RWPE2 (cell line): ENCODE results near the gene KNOP1.

Experiments
- ATAC-seq: fragments of 200-7000 bp; cut with Tn5 transposase; 3 replicates; pipeline ENCODE4 v1.9.1; 2021; ENCODE audit warnings: low read depth
- DNase-seq: peaks from one replicate; pipeline ENCODE4 v3.0.0-alpha.2; 2020; ENCODE audit warnings: low spot score
- H3K27ac ChIP-seq: fragments of 450-650 bp; 2 replicates; pipeline ENCODE4 v1.5.1; 2017; ENCODE audit warnings: mild to moderate bottlenecking; ENCODE audit not compliant: poor library complexity, severe bottlenecking
- H3K27me3 ChIP-seq: fragments of 250-450 bp; sonication (Bioruptor Pico); 2 replicates; pipeline ENCODE4 v1.5.1; 2021; ENCODE audit warnings: mild to moderate bottlenecking, moderate library complexity; ENCODE audit not compliant: insufficient read depth, poor library complexity, severe bottlenecking
- H3K36me3 ChIP-seq: fragments of 250-450 bp; sonication (Bioruptor Pico); 2 replicates; pipeline ENCODE4 v1.5.1; 2020; ENCODE audit warnings: low read depth, mild to moderate bottlenecking, moderate library complexity
- H3K4me1 ChIP-seq: fragments of 250-450 bp; sonication (Bioruptor Pico); 2 replicates; pipeline ENCODE4 v1.5.1; 2021; ENCODE audit warnings: mild to moderate bottlenecking, moderate library complexity; ENCODE audit not compliant: insufficient read depth, poor library complexity, severe bottlenecking
- H3K4me3 ChIP-seq: fragments of 250-450 bp; sonication (Bioruptor Pico); 2 replicates; pipeline ENCODE4 v1.5.1; 2021; ENCODE audit warnings: mild to moderate bottlenecking, moderate library complexity; ENCODE audit not compliant: severe bottlenecking
- H3K9me3 ChIP-seq: fragments of 250-450 bp; sonication (Bioruptor Pico); 2 replicates; pipeline ENCODE4 v1.5.1; 2021; ENCODE audit warnings: mild to moderate bottlenecking, moderate library complexity; ENCODE audit not compliant: severe bottlenecking
- CTCF ChIP-seq: fragments of 450-650 bp; IDR thresholded peaks from one replicate; pipeline ENCODE4 v1.5.1; 2017; ENCODE audit warnings: mild to moderate bottlenecking, moderate library complexity; ENCODE audit not compliant: poor library complexity, severe bottlenecking

KNOP1 gene

GRCh38 chr16:19709381-19710136 lies 8.5 kb downstream of the KNOP1 start:
- no peaks in the 10 kb centered on the region for H3K4me1 ChIP-seq
- DNase-seq (no peak), ATAC-seq (no peak)
- no peak for TF ChIP-seq CTCF
- H3K27ac ChIP-seq: no peak overlapping the region
- H3K27me3 ChIP-seq: no peaks in the 10 kb centered on the region
- peaks cover 65% of the 10 kb centered on the region for H3K36me3 ChIP-seq
- no peaks in the 10 kb centered on the region for H3K9me3 ChIP-seq
- H3K4me3 ChIP-seq: no peak overlapping the region

- Histone ChIP-seq H3K27me3 (no peaks in the 10 kb centered on the region), H3K4me3 (no peak overlapping the region), H3K36me3 (peaks cover 67% of the 10 kb centered on the region), H3K27ac (no peak overlapping the region), H3K9me3 (no peaks in the 10 kb centered on the region), H3K4me1 (no peaks in the 10 kb centered on the region)
- DNase-seq (no peak), ATAC-seq (no peak)
- TF ChIP-seq CTCF: no peak
These were observed 9.5 kb downstream of the KNOP1 start for GRCh38 chr16:19708296-19709205.

- Histone ChIP-seq H3K4me1 (no peaks in the 10 kb centered on the region), H3K27me3 (no peaks in the 10 kb centered on the region), H3K36me3 (peaks cover 63% of the 10 kb centered on the region), H3K27ac (no peak overlapping the region), H3K9me3 (no peaks in the 10 kb centered on the region), H3K4me3 (no peak overlapping the region)
- TF ChIP-seq CTCF: no peak
- no peak for ATAC-seq
- no peak for DNase-seq
These were observed 10.3 kb downstream of the KNOP1 start for GRCh38 chr16:19707569-19708295.

GRCh38 chr16:19706846-19707245 lies 11.2 kb downstream of the KNOP1 start:
- H3K4me3 ChIP-seq: no peak overlapping the region
- DNase-seq (no peak), ATAC-seq (no peak)
- H3K4me1 ChIP-seq: no peaks in the 10 kb centered on the region
- no peaks in the 10 kb centered on the region for H3K27me3 ChIP-seq
- peaks cover 59% of the 10 kb centered on the region for H3K36me3 ChIP-seq
- H3K9me3 ChIP-seq: no peaks in the 10 kb centered on the region
- H3K27ac ChIP-seq: no peak overlapping the region
- TF ChIP-seq CTCF: no peak
